Upper lobe of left lung (tissue), 4 donors: ENCODE data around the gene RTBDN.

Experiments used
- POLR2A ChIP-seq, 4 donors: fragments of 450-650 bp; IDR thresholded peaks; one replicate each; pipeline ENCODE4 v1.5.1; 2016 to 2017; ENCODE audit warnings: antibody characterized with exemption in 4 of 4, mild to moderate bottlenecking in 2 of 4
- TF ChIP-seq, protein P1 (sequence below), 6 experiments: fragments of 450-650 bp in 4 of 6; fragments of 200-600 bp in 2 of 6; sonication (generic) in 2 of 6; IDR thresholded peaks; one replicate each; pipeline ENCODE4 v1.5.1; 2016 to 2019; ENCODE audit warnings: antibody characterized with exemption in 6 of 6

DNA sequence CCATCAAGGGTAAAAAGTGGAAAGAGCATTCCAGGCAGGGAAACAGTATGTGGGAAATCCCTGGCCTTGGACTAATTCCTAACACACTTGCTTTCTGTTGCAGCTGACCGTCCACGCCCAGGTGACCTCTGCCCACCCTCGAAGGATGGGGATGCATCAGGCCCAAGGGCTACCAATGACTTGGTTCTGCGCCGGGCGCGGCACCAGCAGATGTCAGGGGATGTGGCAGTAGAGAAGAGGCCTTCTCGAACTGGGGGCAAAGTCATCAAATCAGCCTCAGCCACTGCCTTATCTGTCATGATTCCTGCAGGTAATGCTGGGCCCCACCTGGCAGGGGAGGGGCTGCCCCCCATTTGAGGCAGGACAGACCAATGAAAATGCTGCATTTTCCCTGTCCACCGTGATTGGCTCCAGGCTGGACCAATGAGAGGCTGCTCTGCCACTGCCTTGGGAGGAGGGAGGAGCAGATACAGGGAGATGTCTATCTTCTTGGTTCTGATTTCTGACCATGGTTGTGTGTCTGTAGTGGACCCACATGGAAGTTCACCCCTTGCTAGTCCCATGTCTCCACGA, 34.2 kb upstream of the RTBDN start:
- no peak for TF ChIP-seq POLR2A (IDR thresholded peaks at IDR 0.05)
- TF ChIP-seq, protein P1, sequence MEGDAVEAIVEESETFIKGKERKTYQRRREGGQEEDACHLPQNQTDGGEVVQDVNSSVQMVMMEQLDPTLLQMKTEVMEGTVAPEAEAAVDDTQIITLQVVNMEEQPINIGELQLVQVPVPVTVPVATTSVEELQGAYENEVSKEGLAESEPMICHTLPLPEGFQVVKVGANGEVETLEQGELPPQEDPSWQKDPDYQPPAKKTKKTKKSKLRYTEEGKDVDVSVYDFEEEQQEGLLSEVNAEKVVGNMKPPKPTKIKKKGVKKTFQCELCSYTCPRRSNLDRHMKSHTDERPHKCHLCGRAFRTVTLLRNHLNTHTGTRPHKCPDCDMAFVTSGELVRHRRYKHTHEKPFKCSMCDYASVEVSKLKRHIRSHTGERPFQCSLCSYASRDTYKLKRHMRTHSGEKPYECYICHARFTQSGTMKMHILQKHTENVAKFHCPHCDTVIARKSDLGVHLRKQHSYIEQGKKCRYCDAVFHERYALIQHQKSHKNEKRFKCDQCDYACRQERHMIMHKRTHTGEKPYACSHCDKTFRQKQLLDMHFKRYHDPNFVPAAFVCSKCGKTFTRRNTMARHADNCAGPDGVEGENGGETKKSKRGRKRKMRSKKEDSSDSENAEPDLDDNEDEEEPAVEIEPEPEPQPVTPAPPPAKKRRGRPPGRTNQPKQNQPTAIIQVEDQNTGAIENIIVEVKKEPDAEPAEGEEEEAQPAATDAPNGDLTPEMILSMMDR (IDR thresholded peaks at IDR 0.05) = no peak
